HepG2 (cell line): ENCODE data around the gene ADAMTS17. TPM values are rescaled to one million over a fixed set of nuclear protein-coding genes. Genes with fewer than 3 reads are reported as not detected.

Source experiments
- ATAC-seq: fragments of 200-7000 bp; cut with Tn5 transposase; 3 replicates; pipeline ENCODE4 v1.9.1; 2020; ENCODE audit warnings: mild to moderate bottlenecking, moderate library complexity
- BruUV-seq: library from RNA; stranded (reverse); fragments of 400-500 nt; replicated peaks from 2 replicates; lab custom pipeline; 2021; lab: Mats Ljungman, UMichigan
- CTCF ChIA-PET: fragments of 300-600 bp; formaldehyde crosslinking; extraction: SDS; loops from one replicate; lab custom pipeline; 2021; ENCODE audit warnings: low total read pairs, inconsistent platforms, low intra/inter-chr PET ratio; lab: Yijun Ruan, JAX
- POLR2A ChIA-PET: fragments of 350-600 bp; sonication (Branson Sonifier 250); formaldehyde crosslinking; loops from one replicate; lab custom pipeline; 2020; ENCODE audit warnings: antibody characterized with exemption, inconsistent platforms; lab: Yijun Ruan, JAX
- DNase-seq: peaks from one replicate; pipeline ENCODE4 v3.0.0-alpha.2; 2015; ENCODE audit warnings: low spot score
- FAIRE-seq: peaks from 3 replicates; lab custom pipeline; 2011; peaks lifted over from hg19 to GRCh38; lab: Jason Lieb, UNC
- H2AFZ ChIP-seq: one replicate; pipeline ENCODE4 v1.6.1; 2011; ENCODE audit warnings: low read length, inconsistent platforms
- H3K27ac ChIP-seq: fragments of 300-600 bp; 3 replicates; pipeline ENCODE4 v1.8.0; 2011; ENCODE audit warnings: mixed run types, mild to moderate bottlenecking, mixed read lengths, low read length, inconsistent platforms; ENCODE audit not compliant: insufficient read depth; ENCODE audit errors: extremely low read length
- H3K27me3 ChIP-seq, 2 experiments: fragments of 200-600 bp in 1 of 2; 2 replicates in 1 of 2; 3 replicates in 1 of 2; pipeline versions ENCODE4 v1.6.0 to v1.8.0; 2011; ENCODE audit warnings: low read length in 2 of 2, mild to moderate bottlenecking in 2 of 2, moderate library complexity in 2 of 2, inconsistent platforms in 1 of 2; ENCODE audit not compliant: insufficient read depth in 2 of 2, control insufficient read depth in 1 of 2
- H3K36me3 ChIP-seq, 2 experiments: fragments of 200-600 bp in 1 of 2; replicated peaks in 1 of 2; 2 replicates in 1 of 2; 3 replicates in 1 of 2; pipeline versions ENCODE4 v1.5.1 to v1.8.0; 2011; ENCODE audit warnings: low read length in 2 of 2, inconsistent platforms in 1 of 2; ENCODE audit not compliant: insufficient read depth in 2 of 2, control insufficient read depth in 1 of 2
- H3K4me1 ChIP-seq: 2 replicates; pipeline ENCODE4 v1.5.1; 2012; ENCODE audit warnings: low read length, inconsistent platforms; ENCODE audit not compliant: insufficient read depth
- H3K4me2 ChIP-seq: 2 replicates; pipeline ENCODE4 v1.6.0; 2011; ENCODE audit warnings: low read depth, low read length, inconsistent platforms
- H3K4me3 ChIP-seq, 3 experiments: fragments of 200-600 bp in 1 of 3; sonication (generic), shearing (Covaris generic) in 1 of 3; replicated peaks in 1 of 3; 2 replicates each; pipeline ENCODE4 v1.5.1; 2011 to 2016; ENCODE audit warnings: low read length in 3 of 3, inconsistent platforms in 2 of 3, low read depth in 2 of 3, mild to moderate bottlenecking in 2 of 3, control low read depth in 1 of 3, mixed read lengths in 1 of 3; ENCODE audit not compliant: insufficient read depth in 1 of 3
- H3K79me2 ChIP-seq: one replicate; pipeline ENCODE4 v1.6.1; 2011; ENCODE audit warnings: low read length, inconsistent platforms; ENCODE audit not compliant: insufficient read depth
- H3K9ac ChIP-seq: 2 replicates; pipeline ENCODE4 v1.6.0; 2011; ENCODE audit warnings: mild to moderate bottlenecking, low read depth, low read length, inconsistent platforms; ENCODE audit not compliant: insufficient read depth
- H3K9me3 ChIP-seq: 2 replicates; pipeline ENCODE4 v1.5.1; 2012; ENCODE audit warnings: mild to moderate bottlenecking, low read length
- H4K20me1 ChIP-seq: 2 replicates; pipeline ENCODE4 v1.6.0; 2011; ENCODE audit warnings: inconsistent platforms, mild to moderate bottlenecking, low read length, moderate library complexity; ENCODE audit not compliant: insufficient read depth
- HES4 ChIP-seq: sonication (generic); formaldehyde crosslinking; IDR thresholded peaks from 2 replicates; pipeline ENCODE4 v1.9.0; 2021; ENCODE audit warnings: mild to moderate bottlenecking, missing genetic modification reagents, borderline replicate concordance
- SOX13 ChIP-seq, 3 experiments: fragments of 450-650 bp in 1 of 3; sonication (generic) in 1 of 3; formaldehyde crosslinking in 1 of 3; IDR thresholded peaks in 2 of 3; conservative IDR thresholded peaks in 1 of 3; 2 replicates each; pipeline versions ENCODE4 v1.5.0 to v1.6.1; 2016 to 2020; ENCODE audit warnings: antibody characterized with exemption in 1 of 3, mild to moderate bottlenecking in 1 of 3, missing compliant biosample characterization in 1 of 3, missing genetic modification reagents in 1 of 3, moderate library complexity in 1 of 3
- ZBTB49 ChIP-seq: sonication (generic); formaldehyde crosslinking; IDR thresholded peaks from 2 replicates; pipeline ENCODE4 v1.4.0; 2020; ENCODE audit warnings: missing genetic modification reagents, borderline replicate concordance
- ZFP82 ChIP-seq: sonication (generic); formaldehyde crosslinking; IDR thresholded peaks from 2 replicates; pipeline ENCODE4 v1.5.1; 2020; ENCODE audit warnings: mild to moderate bottlenecking, missing genetic modification reagents, borderline replicate concordance
- ZNF207 ChIP-seq: fragments of 450-650 bp; IDR thresholded peaks from 2 replicates; pipeline ENCODE4 v1.6.1; 2016; ENCODE audit warnings: antibody characterized with exemption, borderline replicate concordance
- WGBS: methylation state at CpG from one replicate; pipeline ENCODE4 v1.1.6; 2017; ENCODE audit warnings: low lambda C conversion rate; 5-methylcytosine and 5-hydroxymethylcytosine counted together
- in situ Hi-C: cut with HindIII; loops from 2 replicates; pipeline ENCODE4 v1.10.0; 2017; ENCODE audit warnings: low pct_unique_long_range_greater_than_20kb; ENCODE audit not compliant: extremely low pct_ligation_motif_present
- intact Hi-C: fragments of 100-400 bp; cut with micrococcal nuclease; formaldehyde crosslinking; loops from one replicate; pipeline ENCODE4 v1.10.0; 2022; ENCODE audit not compliant: unreplicated experiment
- polyA plus RNA-seq, 8 experiments: library from polyadenylated mRNA; depleted of rRNA in 3 of 8; stranded (reverse) in 7 of 8; unstranded in 1 of 8; fragments of >200 nt; fragmentation: Illumina TruSeq in 4 of 8; extraction: Trizol in 4 of 8; gene quantifications; 2 replicates each; pipeline versions ENCODE4 v1.2.1 to v1.2.3, GENCODE V29; 2011 to 2016; ENCODE audit warnings: low read depth in 4 of 8, missing spikeins in 1 of 8, mixed read lengths in 1 of 8; ENCODE audit not compliant: insufficient read depth in 1 of 8
- total RNA-seq, 5 experiments: library from RNA; depleted of rRNA; stranded (reverse); fragments of >200 nt; fragmentation: Illumina TruSeq; extraction: Trizol; gene quantifications; 2 replicates each; pipeline ENCODE4 v1.2.3, GENCODE V29; 2016; ENCODE audit warnings: low read depth in 1 of 5
- TF ChIP-seq, protein P1 (sequence below): sonication (generic); formaldehyde crosslinking; IDR thresholded peaks from 2 replicates; pipeline ENCODE4 v1.5.0; 2020; ENCODE audit warnings: missing genetic modification reagents

Gene ADAMTS17
- total and polyA plus RNA-seq, 2 of the 13 experiments (the other 11 are each of a cell fraction or from before 2014, with no cell fraction given), result 0.02 to 0.04 TPM

DNA sequence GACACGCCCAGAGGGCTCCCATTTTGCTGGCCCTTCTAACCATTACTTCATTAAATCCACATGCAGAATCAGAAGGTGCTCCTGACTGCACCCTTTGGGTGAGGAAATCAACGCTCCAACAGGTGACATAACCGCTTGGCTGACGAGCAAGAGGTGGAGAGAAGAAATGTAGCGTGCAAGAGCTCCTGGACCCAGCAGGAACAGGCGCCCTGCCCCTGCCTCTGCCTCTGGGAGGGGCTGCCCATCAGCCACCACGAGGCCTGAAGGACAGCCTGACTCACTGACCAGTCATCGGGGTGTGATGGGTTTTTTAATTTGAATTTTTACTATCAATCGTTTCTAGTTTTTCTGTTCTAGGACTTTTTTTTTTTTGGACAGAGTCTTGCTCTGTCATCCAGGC, 218.2 kb downstream of the ADAMTS17 start:
- H3K4me3 ChIP-seq, result no peak overlapping the region
- DNase-seq (no peak), FAIRE-seq (no peak), ATAC-seq (no peak)
- no peaks in the 10 kb centered on the region for H3K36me3 ChIP-seq
- no peak overlapping the region for H3K4me2 ChIP-seq
- no peak for TF ChIP-seq HES4 (CRISPR knock-in tag)
- TF ChIP-seq SOX13 (IDR thresholded peaks at IDR 0.05), result no peak
- no peak for TF ChIP-seq SOX13 (CRISPR knock-in tag; conservative IDR thresholded peaks at IDR 0.05 in 1 of 2, IDR thresholded peaks at IDR 0.05 in 1 of 2)
- TF ChIP-seq ZNF207, result no peak
- no peak for TF ChIP-seq ZFP82 (CRISPR knock-in tag)
- no peak for TF ChIP-seq ZBTB49 (CRISPR knock-in tag)
- TF ChIP-seq, protein P1, sequence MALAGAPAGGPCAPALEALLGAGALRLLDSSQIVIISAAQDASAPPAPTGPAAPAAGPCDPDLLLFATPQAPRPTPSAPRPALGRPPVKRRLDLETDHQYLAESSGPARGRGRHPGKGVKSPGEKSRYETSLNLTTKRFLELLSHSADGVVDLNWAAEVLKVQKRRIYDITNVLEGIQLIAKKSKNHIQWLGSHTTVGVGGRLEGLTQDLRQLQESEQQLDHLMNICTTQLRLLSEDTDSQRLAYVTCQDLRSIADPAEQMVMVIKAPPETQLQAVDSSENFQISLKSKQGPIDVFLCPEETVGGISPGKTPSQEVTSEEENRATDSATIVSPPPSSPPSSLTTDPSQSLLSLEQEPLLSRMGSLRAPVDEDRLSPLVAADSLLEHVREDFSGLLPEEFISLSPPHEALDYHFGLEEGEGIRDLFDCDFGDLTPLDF, result no peak
- intact Hi-C loops (no loop called here), in situ Hi-C loops (loop anchor here (10.0 kb wide), 1 partner anchor 199 kb away; no protein-coding TSS in a partner anchor)
- CTCF ChIA-PET, result no interaction called here
- H3K27me3 ChIP-seq, result no peaks in the 10 kb centered on the region; a peak in 2 of 5 replicates
- WGBS, result 40% methylated on average over 7 of the region's 9 CpGs
- BruUV-seq, result no TSS peak
- H3K79me2 ChIP-seq, result no peaks in the 10 kb centered on the region
- H4K20me1 ChIP-seq, result no peaks in the 10 kb centered on the region
- POLR2A ChIA-PET, result no interaction called here
- peaks cover 11% of the 10 kb centered on the region; the same call in 1 of the 2 replicates for H3K9me3 ChIP-seq
- H3K27ac ChIP-seq, result no peak overlapping the region
- H3K4me1 ChIP-seq, result no peaks in the 10 kb centered on the region
- no peak overlapping the region for H2AFZ ChIP-seq
- no peak overlapping the region for H3K9ac ChIP-seq
